GM12878 (cell line): ENCODE data around the gene S100B.

Source experiments
- CHD4 ChIP-seq: fragments of 200-600 bp; sonication (generic); IDR thresholded peaks from 2 replicates; pipeline ENCODE4 v1.6.1; 2016; ENCODE audit warnings: mild to moderate bottlenecking
- NFYA ChIP-seq: IDR thresholded peaks from 2 replicates; pipeline ENCODE4 v1.6.1; 2011; ENCODE audit warnings: low read depth, mild to moderate bottlenecking, low read length, improper control_type of control experiment, borderline replicate concordance
- TCF7 ChIP-seq: IDR thresholded peaks from 2 replicates; pipeline ENCODE4 v1.6.1; 2014; ENCODE audit warnings: antibody characterized with exemption, borderline replicate concordance

- TF ChIP-seq CHD4 (no peak), TCF7 (no peak), NFYA (no peak)
Observed at GRCh38 chr21:46594276-46594675, 10.6 kb downstream of the S100B start.
